Peyer's patch (tissue), 4 donors: ENCODE data around the gene NR2C1.

Experiments
- POLR2A ChIP-seq, 2 donors: fragments of 450-650 bp; IDR thresholded peaks; one replicate each; pipeline ENCODE4 v1.5.1; 2017; ENCODE audit warnings: antibody characterized with exemption in 2 of 2, mild to moderate bottlenecking in 2 of 2, moderate library complexity in 2 of 2
- TF ChIP-seq, protein P1 (sequence below), 6 experiments: fragments of 450-650 bp in 4 of 6; fragments of 200-600 bp in 2 of 6; sonication (generic) in 1 of 6; IDR thresholded peaks; one replicate each; pipeline ENCODE4 v1.5.1; 2017 to 2019; ENCODE audit warnings: antibody characterized with exemption in 6 of 6, mild to moderate bottlenecking in 3 of 6, moderate library complexity in 1 of 6

DNA sequence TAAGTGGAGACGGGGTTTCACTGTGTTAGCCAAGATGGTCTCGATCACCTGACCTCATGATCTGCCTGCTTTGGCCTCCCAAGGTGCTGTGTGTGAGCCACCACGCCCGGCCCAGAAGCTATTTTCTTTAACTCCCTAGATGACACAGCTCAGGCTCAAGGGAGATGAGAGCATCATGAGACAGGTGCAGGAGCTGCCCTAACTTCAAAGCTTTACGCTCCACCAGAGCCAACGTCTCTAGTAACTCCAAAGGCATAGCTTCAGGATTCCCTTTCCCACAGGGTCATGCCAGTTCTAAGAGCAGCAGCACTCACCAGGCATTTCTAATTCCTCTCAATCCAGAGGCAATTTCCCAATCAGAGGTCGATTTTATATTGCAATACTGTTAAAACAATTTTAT lies 91.0 kb downstream of the NR2C1 start:
- TF ChIP-seq, protein P1, sequence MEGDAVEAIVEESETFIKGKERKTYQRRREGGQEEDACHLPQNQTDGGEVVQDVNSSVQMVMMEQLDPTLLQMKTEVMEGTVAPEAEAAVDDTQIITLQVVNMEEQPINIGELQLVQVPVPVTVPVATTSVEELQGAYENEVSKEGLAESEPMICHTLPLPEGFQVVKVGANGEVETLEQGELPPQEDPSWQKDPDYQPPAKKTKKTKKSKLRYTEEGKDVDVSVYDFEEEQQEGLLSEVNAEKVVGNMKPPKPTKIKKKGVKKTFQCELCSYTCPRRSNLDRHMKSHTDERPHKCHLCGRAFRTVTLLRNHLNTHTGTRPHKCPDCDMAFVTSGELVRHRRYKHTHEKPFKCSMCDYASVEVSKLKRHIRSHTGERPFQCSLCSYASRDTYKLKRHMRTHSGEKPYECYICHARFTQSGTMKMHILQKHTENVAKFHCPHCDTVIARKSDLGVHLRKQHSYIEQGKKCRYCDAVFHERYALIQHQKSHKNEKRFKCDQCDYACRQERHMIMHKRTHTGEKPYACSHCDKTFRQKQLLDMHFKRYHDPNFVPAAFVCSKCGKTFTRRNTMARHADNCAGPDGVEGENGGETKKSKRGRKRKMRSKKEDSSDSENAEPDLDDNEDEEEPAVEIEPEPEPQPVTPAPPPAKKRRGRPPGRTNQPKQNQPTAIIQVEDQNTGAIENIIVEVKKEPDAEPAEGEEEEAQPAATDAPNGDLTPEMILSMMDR (IDR thresholded peaks at IDR 0.05), result no peak
- TF ChIP-seq POLR2A (IDR thresholded peaks at IDR 0.05), result no peak
